ENCODE results near the gene MYRIP. TPM values are rescaled to one million over a fixed set of nuclear protein-coding genes. Genes with fewer than 3 reads are reported as not detected.

Gene MYRIP
- total RNA-seq, 4 donors from 2014 or later = 2.4 to 9.8 (median 4.4) TPM

- TF ChIP-seq CTCF (IDR thresholded peaks at IDR 0.05; ENCODE audit: low read depth) = no peak
Observed at GRCh38 chr3:40191251-40191650, 381.8 kb downstream of the MYRIP start.

GRCh38 chr3:40191850-40192448, 382.5 kb downstream of the MYRIP start:
- no peak for TF ChIP-seq CTCF (IDR thresholded peaks at IDR 0.05; ENCODE audit: low read depth)

- TF ChIP-seq CTCF (IDR thresholded peaks at IDR 0.05; ENCODE audit: low read depth) = no peak
Observed at GRCh38 chr3:40192628-40193027, 383.2 kb downstream of the MYRIP start.

GRCh38 chr3:40196966-40197365, 387.6 kb downstream of the MYRIP start:
- no peak for TF ChIP-seq CTCF (IDR thresholded peaks at IDR 0.05; ENCODE audit: low read depth)

GRCh38 chr3:40200692-40201316, 391.4 kb downstream of the MYRIP start:
- TF ChIP-seq CTCF (IDR thresholded peaks at IDR 0.05; ENCODE audit: low read depth) = no peak

GRCh38 chr3:40201770-40202169, 392.4 kb downstream of the MYRIP start:
- no peak for TF ChIP-seq CTCF (IDR thresholded peaks at IDR 0.05; ENCODE audit: low read depth)

- no peak for TF ChIP-seq CTCF (IDR thresholded peaks at IDR 0.05; ENCODE audit: low read depth)
Observed at GRCh38 chr3:40206522-40206921, 397.1 kb downstream of the MYRIP start.
